K562 (cell line): Measurements from ENCODE around the gene ATP6V1F. TPM values are rescaled to one million over a fixed set of nuclear protein-coding genes. Genes with fewer than 3 reads are reported as not detected.

ENCODE experiments used
- ATF4 ChIP-seq: fragments of 450-650 bp; formaldehyde crosslinking; IDR thresholded peaks from 2 replicates; pipeline ENCODE4 v1.4.0; 2022; ENCODE audit warnings: mild to moderate bottlenecking, moderate library complexity
- BDP1 ChIP-seq: IDR thresholded peaks from 3 replicates; pipeline ENCODE4 v1.6.1; 2011; ENCODE audit not compliant: insufficient read length, insufficient read depth
- BMI1 ChIP-seq: fragments of 150-350 bp; IDR thresholded peaks from 2 replicates; pipeline ENCODE4 v1.6.1; 2014; ENCODE audit warnings: low read length
- CTCFL ChIP-seq: IDR thresholded peaks from 2 replicates; pipeline ENCODE4 v1.6.1; 2011; ENCODE audit warnings: borderline replicate concordance, low read depth, mild to moderate bottlenecking, moderate library complexity, low read length; ENCODE audit not compliant: insufficient read depth, poor library complexity, severe bottlenecking
- DPF2 ChIP-seq: fragments of 450-650 bp; IDR thresholded peaks from 2 replicates; pipeline ENCODE4 v1.6.1; 2016
- ETS1 ChIP-seq: conservative IDR thresholded peaks from 2 replicates; pipeline ENCODE4 v1.6.1; 2011; ENCODE audit warnings: low read depth, mild to moderate bottlenecking, low read length; ENCODE audit not compliant: control insufficient read depth
- FOXP1 ChIP-seq: sonication (generic); formaldehyde crosslinking; IDR thresholded peaks from 2 replicates; pipeline ENCODE4 v1.8.0; 2022; ENCODE audit warnings: mild to moderate bottlenecking, missing genetic modification reagents
- GTF2F1 ChIP-seq: IDR thresholded peaks from 2 replicates; pipeline ENCODE4 v1.6.1; 2011; ENCODE audit warnings: low read depth, low read length, improper control_type of control experiment
- KAT2B ChIP-seq: IDR thresholded peaks from one replicate; pipeline ENCODE4 v1.6.1; 2012; ENCODE audit warnings: low read depth, mild to moderate bottlenecking, control low read depth, inconsistent platforms, low read length, moderate library complexity
- MXD1 ChIP-seq: fragments of 250-450 bp; sonication (Bioruptor Pico); IDR thresholded peaks from 2 replicates; pipeline ENCODE4 v1.8.0; 2021; ENCODE audit warnings: borderline replicate concordance, mild to moderate bottlenecking, moderate library complexity; ENCODE audit not compliant: poor library complexity, severe bottlenecking
- OTX1 ChIP-seq: fragments of 450-650 bp; formaldehyde crosslinking; IDR thresholded peaks from 2 replicates; pipeline ENCODE4 v1.4.0; 2022; ENCODE audit warnings: mild to moderate bottlenecking
- RAD51 ChIP-seq: fragments of 450-650 bp; IDR thresholded peaks from 2 replicates; pipeline ENCODE4 v1.7.1; 2016; ENCODE audit warnings: low read depth, mild to moderate bottlenecking, borderline replicate concordance
- RBM22 ChIP-seq: fragments of 200-400 bp; formaldehyde crosslinking; IDR thresholded peaks from 2 replicates; pipeline ENCODE4 v1.6.1; 2018; ENCODE audit warnings: low read length, low read depth; ENCODE audit not compliant: poor library complexity, severe bottlenecking
- RFX7 ChIP-seq: fragments of 250-450 bp; sonication (Bioruptor Pico); IDR thresholded peaks from 2 replicates; pipeline ENCODE4 v1.5.1; 2021; ENCODE audit warnings: mild to moderate bottlenecking
- SAP30 ChIP-seq: fragments of 200-600 bp; sonication (generic); IDR thresholded peaks from 2 replicates; pipeline ENCODE4 v1.6.1; 2012; ENCODE audit warnings: borderline replicate concordance, low read depth, mild to moderate bottlenecking, moderate library complexity, low read length, control low read depth, inconsistent platforms; ENCODE audit not compliant: insufficient read depth, poor library complexity, severe bottlenecking
- SMARCC2 ChIP-seq: fragments of 450-650 bp; IDR thresholded peaks from 2 replicates; pipeline ENCODE4 v1.6.1; 2017; ENCODE audit warnings: antibody characterized with exemption, moderate library complexity, mild to moderate bottlenecking, low read depth
- SP1 ChIP-seq: sonication (generic); formaldehyde crosslinking; IDR thresholded peaks from 2 replicates; pipeline ENCODE4 v1.8.1; 2022; ENCODE audit warnings: mild to moderate bottlenecking, missing genetic modification reagents
- THRAP3 ChIP-seq: fragments of 450-650 bp; IDR thresholded peaks from 2 replicates; pipeline ENCODE4 v1.6.1; 2016; ENCODE audit warnings: mild to moderate bottlenecking, inconsistent platforms, borderline replicate concordance
- TRIM25 ChIP-seq: fragments of 450-650 bp; IDR thresholded peaks from 2 replicates; pipeline ENCODE4 v1.7.0; 2016; ENCODE audit warnings: borderline replicate concordance
- YY1 ChIP-seq, 3 experiments: IDR thresholded peaks; 2 replicates each; pipeline ENCODE4 v1.6.1; 2011; ENCODE audit warnings: low read length in 2 of 3, mild to moderate bottlenecking in 2 of 3, moderate library complexity in 2 of 3, borderline replicate concordance in 1 of 3, control low read depth in 1 of 3, low read depth in 1 of 3; ENCODE audit not compliant: insufficient read depth in 3 of 3, insufficient replicate concordance in 2 of 3, control insufficient read depth in 1 of 3, insufficient read length in 1 of 3; ENCODE audit errors: extremely low read depth in 1 of 3
- ZNF263 ChIP-seq: sonication (generic); formaldehyde crosslinking; IDR thresholded peaks from 2 replicates; pipeline ENCODE4 v1.8.0; 2022; ENCODE audit warnings: mild to moderate bottlenecking, missing genetic modification reagents, borderline replicate concordance
- ZNF695 ChIP-seq: fragments of 450-650 bp; formaldehyde crosslinking; IDR thresholded peaks from 2 replicates; pipeline ENCODE4 v1.4.0; 2020; ENCODE audit warnings: mild to moderate bottlenecking, moderate library complexity
- polyA plus RNA-seq, 8 experiments: library from polyadenylated mRNA; depleted of rRNA in 4 of 8; stranded (reverse) in 5 of 8; unstranded in 3 of 8; fragments of >200 nt; fragmentation: Nextera tagmentation in 2 of 8; fragmentation: Illumina TruSeq in 1 of 8; extraction: Ambion mirVana in 2 of 8; extraction: Trizol in 1 of 8; gene quantifications; 2 replicates each; pipeline versions ENCODE4 v1.2.1 to v1.2.3, GENCODE V29; 2011 to 2014; ENCODE audit warnings: inconsistent platforms in 1 of 8, missing spikeins in 1 of 8
- total RNA-seq, 7 experiments: library from RNA; depleted of rRNA in 6 of 7; stranded (reverse); fragments of >200 nt in 6 of 7; fragmentation: Illumina TruSeq in 2 of 7; extraction: Trizol in 2 of 7; gene quantifications; 2 replicates each; pipeline versions ENCODE4 v1.2.1 to v1.2.3, GENCODE V29; 2011 to 2021; ENCODE audit warnings: low replicate concordance in 1 of 7

Gene ATP6V1F
- total and polyA plus RNA-seq, 9 of the 15 experiments (the other 6 are each of a cell fraction or from before 2014, with no cell fraction given), result 206 to 1,123 (median 542) TPM

- TF ChIP-seq RFX7 (CRISPR knock-in tag), result no peak
- no peak for TF ChIP-seq CTCFL
- no peak for TF ChIP-seq BDP1
- TF ChIP-seq ATF4 (CRISPR knock-in tag), result peak; percentile 5
- TF ChIP-seq ZNF695 (CRISPR knock-in tag), result no peak; the same call in 1 of the 2 replicates
- no peak for TF ChIP-seq FOXP1 (CRISPR knock-in tag)
- TF ChIP-seq ETS1, result peak; percentile 42; the same call in 1 of the 2 replicates
- TF ChIP-seq MXD1 (CRISPR knock-in tag), result no peak
- no peak for TF ChIP-seq SMARCC2
- no peak for TF ChIP-seq RBM22
- TF ChIP-seq YY1 (IDR thresholded peaks at IDR 0.05; ENCODE audit: borderline replicate concordance in 1 of 3, control insufficient read depth in 1 of 3, extremely low read depth in 1 of 3, insufficient read depth in 3 of 3, insufficient read length in 1 of 3, insufficient replicate concordance in 2 of 3, low read depth in 1 of 3, low read length in 2 of 3), result no peak
- TF ChIP-seq SAP30, result peak; percentile 3
- TF ChIP-seq DPF2, result no peak
- no peak for TF ChIP-seq KAT2B
- peak; percentile 19 for TF ChIP-seq SP1 (CRISPR knock-in tag)
- no peak for TF ChIP-seq RAD51
- TF ChIP-seq ZNF263 (CRISPR knock-in tag), result no peak
- no peak for TF ChIP-seq OTX1 (CRISPR knock-in tag)
- no peak for TF ChIP-seq GTF2F1
- no peak for TF ChIP-seq BMI1
- TF ChIP-seq THRAP3, result no peak
- TF ChIP-seq TRIM25, result no peak
Measured at GRCh38 chr7:128832880-128833147, 29.8 kb upstream of the ATP6V1F start (continued).
